RWPE1 (cell line): Measurements from ENCODE around the gene TRAT1.

Experiments used
- CTCF ChIA-PET: fragments of 350-600 bp; sonication (Branson Sonifier 250); formaldehyde crosslinking; extraction: SDS; loops from one replicate; lab custom pipeline; 2021; lab: Yijun Ruan, JAX
- POLR2A ChIA-PET: fragments of 400-600 bp; formaldehyde crosslinking; extraction: SDS; loops from one replicate; lab custom pipeline; 2020; ENCODE audit warnings: antibody characterized with exemption; ENCODE audit not compliant: low non-redundant PET; lab: Yijun Ruan, JAX
- DNase-seq: peaks from one replicate; pipeline ENCODE4 v3.0.0; 2012; ENCODE audit warnings: low spot score
- H3K27ac ChIP-seq: fragments of 450-650 bp; 2 replicates; pipeline ENCODE4 v1.5.1; 2017
- TF ChIP-seq, protein P1 (sequence below): fragments of 450-650 bp; conservative IDR thresholded peaks from 2 replicates; pipeline ENCODE4 v1.5.1; 2017; ENCODE audit warnings: low read depth, mild to moderate bottlenecking

TRAT1 gene

DNA sequence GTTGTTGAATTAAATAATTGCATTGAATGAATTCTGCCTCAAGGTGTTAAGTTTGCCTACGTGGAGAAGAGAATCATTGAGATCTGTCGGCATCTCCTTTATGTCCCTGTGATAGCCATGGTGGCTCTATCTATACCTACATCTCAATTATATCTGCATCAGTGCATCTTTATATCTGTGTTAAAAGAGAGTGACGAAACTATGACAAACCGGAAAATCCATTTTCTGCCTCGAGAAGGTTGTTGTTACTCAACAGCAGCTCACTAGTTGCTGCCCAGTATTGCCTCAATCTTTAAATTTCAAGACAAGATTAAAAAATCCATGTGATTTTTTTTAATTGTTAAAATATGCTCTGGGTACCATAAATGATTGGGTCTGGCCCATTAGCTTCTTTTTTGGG is 72.4 kb downstream of the TRAT1 start:
- ChIA-PET CTCF (interaction anchor here (0.7 kb wide), 1 partner anchor 864 kb away, joined by 3 read pairs; no protein-coding TSS in a partner anchor), POLR2A (no interaction called here)
- TF ChIP-seq, protein P1, sequence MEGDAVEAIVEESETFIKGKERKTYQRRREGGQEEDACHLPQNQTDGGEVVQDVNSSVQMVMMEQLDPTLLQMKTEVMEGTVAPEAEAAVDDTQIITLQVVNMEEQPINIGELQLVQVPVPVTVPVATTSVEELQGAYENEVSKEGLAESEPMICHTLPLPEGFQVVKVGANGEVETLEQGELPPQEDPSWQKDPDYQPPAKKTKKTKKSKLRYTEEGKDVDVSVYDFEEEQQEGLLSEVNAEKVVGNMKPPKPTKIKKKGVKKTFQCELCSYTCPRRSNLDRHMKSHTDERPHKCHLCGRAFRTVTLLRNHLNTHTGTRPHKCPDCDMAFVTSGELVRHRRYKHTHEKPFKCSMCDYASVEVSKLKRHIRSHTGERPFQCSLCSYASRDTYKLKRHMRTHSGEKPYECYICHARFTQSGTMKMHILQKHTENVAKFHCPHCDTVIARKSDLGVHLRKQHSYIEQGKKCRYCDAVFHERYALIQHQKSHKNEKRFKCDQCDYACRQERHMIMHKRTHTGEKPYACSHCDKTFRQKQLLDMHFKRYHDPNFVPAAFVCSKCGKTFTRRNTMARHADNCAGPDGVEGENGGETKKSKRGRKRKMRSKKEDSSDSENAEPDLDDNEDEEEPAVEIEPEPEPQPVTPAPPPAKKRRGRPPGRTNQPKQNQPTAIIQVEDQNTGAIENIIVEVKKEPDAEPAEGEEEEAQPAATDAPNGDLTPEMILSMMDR, result no peak
- DNase-seq, result no peak
- H3K27ac ChIP-seq, result no peak overlapping the region

DNA sequence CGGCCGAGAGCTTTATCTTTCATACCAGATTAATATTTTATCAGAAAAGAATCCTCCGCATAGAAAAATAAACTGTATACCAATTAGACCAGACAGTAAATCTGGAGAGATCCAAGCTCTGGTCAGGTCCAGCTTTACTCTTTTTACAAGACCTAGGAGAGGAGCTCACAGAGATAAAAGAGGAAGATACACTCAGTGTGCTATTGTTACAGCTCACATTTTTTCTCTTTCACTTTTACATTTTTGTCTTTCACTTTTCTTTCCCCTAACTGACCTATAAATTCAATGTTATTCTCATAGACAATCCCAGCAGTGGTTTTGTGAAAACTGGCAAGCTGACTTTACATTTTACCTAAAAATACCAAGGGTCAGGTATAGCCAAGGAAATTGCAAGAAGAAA is 75.3 kb downstream of the TRAT1 start:
- ChIA-PET POLR2A (no interaction called here), CTCF (interaction anchor here (0.6 kb wide), 1 partner anchor 1392 kb away, joined by 3 read pairs; no protein-coding TSS in a partner anchor)

DNA sequence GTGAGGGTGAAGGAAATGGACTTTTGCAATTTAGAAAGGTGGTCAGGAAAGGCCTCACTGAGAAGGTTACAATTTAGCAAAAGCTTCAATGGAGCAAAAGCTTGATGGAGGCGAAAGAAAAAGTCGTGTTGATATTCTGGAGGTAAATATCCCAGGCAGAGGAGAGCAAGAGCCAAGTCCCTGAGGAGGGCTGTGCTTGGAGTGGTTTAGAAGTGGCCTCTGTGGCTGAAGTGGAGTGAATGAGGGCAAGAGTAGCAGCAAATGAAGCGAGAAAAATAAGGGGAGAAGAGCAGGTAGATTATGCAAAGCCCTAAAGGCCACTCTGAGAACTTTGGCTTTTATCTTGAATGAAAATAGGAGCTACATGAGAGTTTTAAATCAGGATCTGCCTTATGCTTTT is 76.9 kb downstream of the TRAT1 start:
- ChIA-PET CTCF (no interaction called here), POLR2A (no interaction called here)
- H3K27ac ChIP-seq, result no peak overlapping the region
- no peak for DNase-seq
- TF ChIP-seq, protein P1, result no peak

More for the DNA sequence above, 75.3 kb downstream of the TRAT1 start:
- DNase-seq, result no peak
- no peak overlapping the region for H3K27ac ChIP-seq
- TF ChIP-seq, protein P1, result no peak
